K562 (cell line): ENCODE data around the gene ADNP2. TPM values are rescaled to one million over a fixed set of nuclear protein-coding genes. Genes with fewer than 3 reads are reported as not detected.
A peak's percentile ranks its signal among the peaks of the same experiment; 100 is the strongest.

Experiments used
- BRD4 ChIP-seq: fragments of 200-600 bp; sonication (generic); IDR thresholded peaks from 2 replicates; pipeline ENCODE4 v1.6.1; 2017; ENCODE audit warnings: inconsistent platforms
- CBFA2T2 ChIP-seq: fragments of 450-650 bp; conservative IDR thresholded peaks from 2 replicates; pipeline ENCODE4 v1.6.1; 2017; ENCODE audit warnings: mild to moderate bottlenecking
- E2F1 ChIP-seq: sonication (generic); formaldehyde crosslinking; IDR thresholded peaks from 2 replicates; pipeline ENCODE4 v1.8.1; 2023; ENCODE audit warnings: mild to moderate bottlenecking, missing genetic modification reagents, moderate library complexity
- ELF1 ChIP-seq: fragments of 200-800 bp; sonication (Bioruptor generic); IDR thresholded peaks from 2 replicates; pipeline ENCODE4 v1.6.1; 2016; ENCODE audit warnings: missing genetic modification characterization, missing compliant biosample characterization
- FOS ChIP-seq: IDR thresholded peaks from 3 replicates; pipeline ENCODE4 v1.6.1; 2011; ENCODE audit not compliant: insufficient read length; ENCODE audit errors: extremely low read depth
- FOXK2 ChIP-seq, 2 experiments: fragments of 450-650 bp; IDR thresholded peaks in 1 of 2; conservative IDR thresholded peaks in 1 of 2; 2 replicates each; pipeline ENCODE4 v1.6.1; 2016; ENCODE audit warnings: low read depth in 2 of 2, mild to moderate bottlenecking in 1 of 2
- JUN ChIP-seq, 2 experiments: sonication (generic) in 1 of 2; formaldehyde crosslinking in 1 of 2; IDR thresholded peaks; 2 replicates each; pipeline versions ENCODE4 v1.6.1 to v1.8.0; 2012 to 2022; ENCODE audit warnings: borderline replicate concordance in 2 of 2, mild to moderate bottlenecking in 2 of 2, improper control_type of control experiment in 1 of 2, low read depth in 1 of 2, low read length in 1 of 2, missing genetic modification reagents in 1 of 2
- NBN ChIP-seq: fragments of 450-650 bp; IDR thresholded peaks from 2 replicates; pipeline ENCODE4 v1.6.1; 2016; ENCODE audit warnings: low read depth, mild to moderate bottlenecking
- NFYB ChIP-seq: IDR thresholded peaks from 2 replicates; pipeline ENCODE4 v1.6.1; 2011; ENCODE audit warnings: mild to moderate bottlenecking, moderate library complexity; ENCODE audit not compliant: insufficient read length; ENCODE audit errors: extremely low read depth
- RBFOX2 ChIP-seq: fragments of 200-400 bp; formaldehyde crosslinking; IDR thresholded peaks from 2 replicates; pipeline ENCODE4 v1.6.1; 2017; ENCODE audit warnings: low read depth, mild to moderate bottlenecking, low read length, moderate library complexity
- REST ChIP-seq, 2 experiments: fragments of 450-650 bp; formaldehyde crosslinking in 1 of 2; IDR thresholded peaks; 2 replicates each; pipeline versions ENCODE4 v1.4.0 to v1.6.1; 2014 to 2020; ENCODE audit warnings: mild to moderate bottlenecking in 2 of 2, borderline replicate concordance in 1 of 2, low read depth in 1 of 2
- TAF7 ChIP-seq: fragments of 450-650 bp; IDR thresholded peaks from 2 replicates; pipeline ENCODE4 v1.6.1; 2016; ENCODE audit warnings: missing genetic modification characterization, missing compliant biosample characterization
- TBP ChIP-seq: optimal IDR thresholded peaks from 2 replicates; pipeline ENCODE3; 2011; ENCODE audit warnings: low read depth, low read length, improper control_type of control experiment
- THRA ChIP-seq: fragments of 450-650 bp; IDR thresholded peaks from 2 replicates; pipeline ENCODE4 v1.6.1; 2017; ENCODE audit warnings: mild to moderate bottlenecking, moderate library complexity
- ZNF695 ChIP-seq: fragments of 450-650 bp; formaldehyde crosslinking; IDR thresholded peaks from 2 replicates; pipeline ENCODE4 v1.4.0; 2020; ENCODE audit warnings: mild to moderate bottlenecking, moderate library complexity
- ZNF830 ChIP-seq: fragments of 250-450 bp; sonication (Bioruptor Pico); IDR thresholded peaks from 2 replicates; pipeline ENCODE4 v1.5.0; 2021; ENCODE audit warnings: mild to moderate bottlenecking
- polyA plus RNA-seq, 8 experiments: library from polyadenylated mRNA; depleted of rRNA in 4 of 8; stranded (reverse) in 5 of 8; unstranded in 3 of 8; fragments of >200 nt; fragmentation: Nextera tagmentation in 2 of 8; fragmentation: Illumina TruSeq in 1 of 8; extraction: Ambion mirVana in 2 of 8; extraction: Trizol in 1 of 8; gene quantifications; 2 replicates each; pipeline versions ENCODE4 v1.2.1 to v1.2.3, GENCODE V29; 2011 to 2014; ENCODE audit warnings: inconsistent platforms in 1 of 8, missing spikeins in 1 of 8
- total RNA-seq, 7 experiments: library from RNA; depleted of rRNA in 6 of 7; stranded (reverse); fragments of >200 nt in 6 of 7; fragmentation: Illumina TruSeq in 2 of 7; extraction: Trizol in 2 of 7; gene quantifications; 2 replicates each; pipeline versions ENCODE4 v1.2.1 to v1.2.3, GENCODE V29; 2011 to 2021; ENCODE audit warnings: low replicate concordance in 1 of 7

ADNP2 gene
- total and polyA plus RNA-seq, 9 of the 15 experiments (the other 6 are each of a cell fraction or from before 2014, with no cell fraction given), result 5.8 to 24.3 (median 16.0) TPM

DNA sequence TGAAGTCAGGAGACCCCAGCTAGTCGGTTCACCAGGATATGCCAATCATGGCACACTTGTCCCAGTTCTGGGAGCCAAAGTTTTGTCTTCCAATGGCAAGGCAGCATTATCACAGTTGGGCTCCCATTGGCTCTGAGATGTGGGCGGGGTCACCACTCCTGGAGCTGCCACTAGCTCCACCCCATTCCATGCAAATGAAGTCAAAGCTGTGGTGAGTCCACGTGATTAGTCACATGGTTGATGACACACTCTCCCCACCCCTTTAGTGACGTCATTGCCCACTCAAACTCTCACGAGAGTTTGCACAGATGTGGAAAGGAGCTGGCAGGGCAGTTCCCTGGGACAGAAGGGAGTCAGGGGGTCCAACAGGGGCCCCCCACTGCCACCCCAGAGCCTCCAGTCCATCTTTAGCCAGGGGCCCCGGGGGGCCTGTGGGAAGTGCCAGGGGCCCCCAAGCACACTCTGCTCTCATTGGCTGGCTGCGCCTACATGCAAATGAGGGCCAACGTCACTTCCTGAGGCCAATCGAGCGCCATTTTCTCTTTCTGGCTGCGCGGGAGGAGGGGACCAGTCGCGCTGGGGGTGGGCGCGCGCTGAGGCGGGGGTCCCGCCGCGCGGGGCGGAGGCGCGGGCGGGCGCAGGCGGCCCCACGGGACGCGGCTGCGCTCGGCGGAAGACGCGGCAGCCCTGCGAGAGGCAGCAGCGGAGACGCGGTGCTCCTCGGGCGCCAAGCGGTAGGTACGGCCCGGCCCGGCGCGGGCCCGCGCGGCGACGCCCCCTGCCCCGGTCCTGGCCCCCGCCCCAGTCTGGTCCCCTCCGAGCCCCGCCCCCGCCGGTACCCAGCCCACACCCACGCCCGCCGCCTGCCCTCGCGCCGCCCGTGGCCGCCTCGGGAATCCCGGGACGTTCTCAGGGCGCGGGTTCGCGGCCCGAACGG is at the start of gene ADNP2 (continued):
- TF ChIP-seq JUN (IDR thresholded peaks at IDR 0.05; ENCODE audit: borderline replicate concordance, low read depth, low read length) (peak; percentile 92), JUN (CRISPR knock-in tag; IDR thresholded peaks at IDR 0.05; ENCODE audit: borderline replicate concordance) (no peak), NBN (peak; percentile 95), E2F1 (CRISPR knock-in tag) (no peak), TAF7 (tag) (peak; percentile 24; the same call in 1 of the 2 replicates), FOS (peak; percentile 56), ELF1 (tag) (no peak), FOXK2 (conservative IDR thresholded peaks at IDR 0.05 in 1 of 2, IDR thresholded peaks at IDR 0.05 in 1 of 2; ENCODE audit: low read depth in 2 of 2) (peak in 1 of 2 experiments; percentile 26; a peak in 2 of 4 replicates), BRD4 (no peak), TBP (peak; percentile 53), ZNF695 (CRISPR knock-in tag) (no peak), NFYB (peak; percentile 77), REST (IDR thresholded peaks at IDR 0.05; ENCODE audit: borderline replicate concordance) (peak; percentile 77), REST (CRISPR knock-in tag; IDR thresholded peaks at IDR 0.05; ENCODE audit: low read depth) (peak; percentile 58; the same call in 1 of the 2 replicates), CBFA2T2 (peak; percentile 81), RBFOX2 (peak; percentile 83), THRA (no peak), ZNF830 (no peak)
